ENCODE data around the gene TNNC2. TPM values are rescaled to one million over a fixed set of nuclear protein-coding genes. Genes with fewer than 3 reads are reported as not detected.

Gene TNNC2
- total and polyA plus RNA-seq, 9 of the 15 experiments (the other 6 are each of a cell fraction or from before 2014, with no cell fraction given) = not detected

DNA sequence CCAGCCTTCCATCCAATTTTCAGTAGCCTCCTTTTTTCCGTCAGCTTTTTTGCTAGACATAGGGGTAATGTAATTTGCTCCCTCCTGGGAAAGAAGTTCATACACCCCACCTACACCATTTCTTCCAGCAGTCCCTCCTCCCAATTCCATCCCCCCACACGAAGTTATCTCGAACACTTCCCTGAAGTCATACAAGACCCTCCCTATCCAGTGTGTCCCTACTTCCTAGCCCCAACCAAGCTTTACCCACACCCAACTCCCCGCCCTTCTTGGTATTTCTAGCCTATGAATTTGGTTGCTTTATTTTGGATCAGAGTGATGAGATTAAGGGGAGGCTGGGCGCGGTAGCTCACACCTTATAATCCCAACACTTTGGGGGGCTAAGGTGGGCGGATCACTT is 13.6 kb downstream of the TNNC2 start:
- H3K9me3 ChIP-seq (replicated peaks; ENCODE audit: control insufficient read depth, insufficient read depth, low read depth, low read length) = peaks cover 11% of the 10 kb centered on the region; the same call in 1 of the 2 replicates
- H3K9ac ChIP-seq (ENCODE audit: insufficient read depth in 1 of 2, low read depth in 2 of 2, low read length in 2 of 2) = no peak overlapping the region
- DNase-seq (ENCODE audit: extremely low read depth in 1 of 4, low spot score in 3 of 4) (no peak), FAIRE-seq (no peak), ATAC-seq (no peak)
- 68% methylated on average over 7 of the region's 7 CpGs for WGBS (ENCODE audit: insufficient coverage, low coverage, missing lambda C conversion rate)
- H3K4me2 ChIP-seq (ENCODE audit: insufficient read depth, low read length) = no peak overlapping the region
- peaks cover 14 to 23% of the 10 kb centered on the region in 2 experiments for H3K4me1 ChIP-seq (replicated peaks in 1 of 2; ENCODE audit: control insufficient read depth in 2 of 2, insufficient read depth in 2 of 2, low read length in 2 of 2)
- in situ Hi-C loops (cut with MboI) = no loop called here
- peaks cover 34% of the 10 kb centered on the region; the same call in 2 of the 3 replicates for H3K36me3 ChIP-seq (ENCODE audit: control insufficient read depth, insufficient read depth, low read length)
- H3K4me3 ChIP-seq = no peak overlapping the region
- no peaks in the 10 kb centered on the region for H3K9me1 ChIP-seq (ENCODE audit: control insufficient read depth, insufficient read depth, low read length)
- no peak overlapping the region for H3K27ac ChIP-seq (ENCODE audit: extremely low read depth, low read depth, low read length)
- no peaks in the 10 kb centered on the region for H3K27me3 ChIP-seq (ENCODE audit: control insufficient read depth in 2 of 2, insufficient read depth in 2 of 2, low read length in 2 of 2)
- no peaks in the 10 kb centered on the region for H4K20me1 ChIP-seq (replicated peaks; ENCODE audit: control insufficient read depth, insufficient read depth, low read length)
- H3K79me2 ChIP-seq (ENCODE audit: control insufficient read depth, insufficient read depth, low read length) = no peaks in the 10 kb centered on the region
- intact Hi-C loops (cut with micrococcal nuclease) = no loop called here
- CTCF ChIA-PET (ENCODE audit: low intra/inter-chr PET ratio) = no interaction called here
- H2AFZ ChIP-seq (ENCODE audit: low read depth, low read length) = no peak overlapping the region
- POLR2A ChIA-PET = interaction anchor here (0.6 to 1.2 kb wide), 4 partner anchors 11 to 159 kb away, joined by 3 to 5 read pairs (median 4); partner anchors contain the start of gene SNX21
- no TSS peak for BruUV-seq (replicated peaks)
- TF ChIP-seq MCM5 (IDR thresholded peaks at IDR 0.05; ENCODE audit: low read depth) = no peak
- TF ChIP-seq SMARCB1 (IDR thresholded peaks at IDR 0.05; ENCODE audit: insufficient read length, low read depth) = no peak
- no peak for TF ChIP-seq PRDM10 (IDR thresholded peaks at IDR 0.05; ENCODE audit: partially characterized antibody)
- no peak for TF ChIP-seq SMARCA5 (IDR thresholded peaks at IDR 0.05)
- no peak for TF ChIP-seq NFRKB (IDR thresholded peaks at IDR 0.05; ENCODE audit: low read depth)
- TF ChIP-seq ZFX (CRISPR knock-in tag; IDR thresholded peaks at IDR 0.05) = no peak
- TF ChIP-seq, protein P1, sequence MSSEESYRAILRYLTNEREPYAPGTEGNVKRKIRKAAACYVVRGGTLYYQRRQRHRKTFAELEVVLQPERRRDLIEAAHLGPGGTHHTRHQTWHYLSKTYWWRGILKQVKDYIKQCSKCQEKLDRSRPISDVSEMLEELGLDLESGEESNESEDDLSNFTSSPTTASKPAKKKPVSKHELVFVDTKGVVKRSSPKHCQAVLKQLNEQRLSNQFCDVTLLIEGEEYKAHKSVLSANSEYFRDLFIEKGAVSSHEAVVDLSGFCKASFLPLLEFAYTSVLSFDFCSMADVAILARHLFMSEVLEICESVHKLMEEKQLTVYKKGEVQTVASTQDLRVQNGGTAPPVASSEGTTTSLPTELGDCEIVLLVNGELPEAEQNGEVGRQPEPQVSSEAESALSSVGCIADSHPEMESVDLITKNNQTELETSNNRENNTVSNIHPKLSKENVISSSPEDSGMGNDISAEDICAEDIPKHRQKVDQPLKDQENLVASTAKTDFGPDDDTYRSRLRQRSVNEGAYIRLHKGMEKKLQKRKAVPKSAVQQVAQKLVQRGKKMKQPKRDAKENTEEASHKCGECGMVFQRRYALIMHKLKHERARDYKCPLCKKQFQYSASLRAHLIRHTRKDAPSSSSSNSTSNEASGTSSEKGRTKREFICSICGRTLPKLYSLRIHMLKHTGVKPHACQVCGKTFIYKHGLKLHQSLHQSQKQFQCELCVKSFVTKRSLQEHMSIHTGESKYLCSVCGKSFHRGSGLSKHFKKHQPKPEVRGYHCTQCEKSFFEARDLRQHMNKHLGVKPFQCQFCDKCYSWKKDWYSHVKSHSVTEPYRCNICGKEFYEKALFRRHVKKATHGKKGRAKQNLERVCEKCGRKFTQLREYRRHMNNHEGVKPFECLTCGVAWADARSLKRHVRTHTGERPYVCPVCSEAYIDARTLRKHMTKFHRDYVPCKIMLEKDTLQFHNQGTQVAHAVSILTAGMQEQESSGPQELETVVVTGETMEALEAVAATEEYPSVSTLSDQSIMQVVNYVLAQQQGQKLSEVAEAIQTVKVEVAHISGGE (CRISPR knock-in tag; IDR thresholded peaks at IDR 0.05) = no peak
- TF ChIP-seq, protein P2, sequence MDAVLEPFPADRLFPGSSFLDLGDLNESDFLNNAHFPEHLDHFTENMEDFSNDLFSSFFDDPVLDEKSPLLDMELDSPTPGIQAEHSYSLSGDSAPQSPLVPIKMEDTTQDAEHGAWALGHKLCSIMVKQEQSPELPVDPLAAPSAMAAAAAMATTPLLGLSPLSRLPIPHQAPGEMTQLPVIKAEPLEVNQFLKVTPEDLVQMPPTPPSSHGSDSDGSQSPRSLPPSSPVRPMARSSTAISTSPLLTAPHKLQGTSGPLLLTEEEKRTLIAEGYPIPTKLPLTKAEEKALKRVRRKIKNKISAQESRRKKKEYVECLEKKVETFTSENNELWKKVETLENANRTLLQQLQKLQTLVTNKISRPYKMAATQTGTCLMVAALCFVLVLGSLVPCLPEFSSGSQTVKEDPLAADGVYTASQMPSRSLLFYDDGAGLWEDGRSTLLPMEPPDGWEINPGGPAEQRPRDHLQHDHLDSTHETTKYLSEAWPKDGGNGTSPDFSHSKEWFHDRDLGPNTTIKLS (IDR thresholded peaks at IDR 0.05; ENCODE audit: borderline replicate concordance, low read depth) = no peak
- no peak for TF ChIP-seq BCLAF1 (IDR thresholded peaks at IDR 0.05; ENCODE audit: borderline replicate concordance in 1 of 2, control insufficient read depth in 1 of 2, low read depth in 2 of 2, low read length in 1 of 2)

All from K562 (cell line).